Ovary (tissue), 9 donors: ENCODE data around the gene GRM8. TPM values are rescaled to one million over a fixed set of nuclear protein-coding genes. Genes with fewer than 3 reads are reported as not detected.

Experiments
- DNase-seq, 5 donors: peaks; one replicate each; pipeline ENCODE4 v3.0.0-alpha.2; 2019 to 2020
- H3K27ac ChIP-seq, 2 donors: fragments of 200-600 bp; one replicate each; pipeline versions ENCODE4 v1.5.1 to v1.8.0; 2019 to 2022
- H3K27me3 ChIP-seq: fragments of 200-600 bp; one replicate; pipeline ENCODE4 v1.8.0; 2022
- H3K36me3 ChIP-seq: fragments of 200-600 bp; sonication (generic); one replicate; pipeline ENCODE4 v1.5.1; 2019
- H3K4me1 ChIP-seq: one replicate; pipeline ENCODE4 v1.8.1; 2013; ENCODE audit warnings: mild to moderate bottlenecking, moderate library complexity; ENCODE audit not compliant: insufficient read depth
- H3K4me3 ChIP-seq: fragments of 200-600 bp; sonication (generic); one replicate; pipeline ENCODE4 v1.5.1; 2017
- H3K9me3 ChIP-seq, 2 donors: fragments of 200-600 bp in 1 of 2; sonication (generic) in 1 of 2; one replicate each; pipeline versions ENCODE4 v1.5.1 to v1.8.1; 2013 to 2019; ENCODE audit warnings: mild to moderate bottlenecking in 1 of 2, moderate library complexity in 1 of 2
- EP300 ChIP-seq: sonication (generic); formaldehyde crosslinking; IDR thresholded peaks from one replicate; pipeline ENCODE4 v1.6.1; 2017; ENCODE audit warnings: antibody characterized with exemption
- POLR2A ChIP-seq: fragments of 450-650 bp; IDR thresholded peaks from one replicate; pipeline ENCODE4 v1.6.1; 2017; ENCODE audit warnings: antibody characterized with exemption, mild to moderate bottlenecking, moderate library complexity
- WGBS, 3 donors: extraction: QIAGEN DNeasy Blood & Tissue Kit in 1 of 3; methylation state at CpG; one replicate each; pipeline versions ENCODE4 v1.1.5 to v1.1.7; 2013 to 2017; 5-methylcytosine and 5-hydroxymethylcytosine counted together
- intact Hi-C, 4 donors: fragments of 100-400 bp; cut with DNase I; formaldehyde crosslinking; loops; one replicate each; pipeline versions ENCODE4 v1.11.0 to v1.15.1; 2022 to 2023
- polyA plus RNA-seq, 2 donors: library from polyadenylated mRNA; stranded (reverse); fragments of 200-250 nt in 1 of 2; fragments of 350-450 nt in 1 of 2; fragmentation: Illumina TruSeq in 1 of 2; extraction: RNeasy Lipid Tissue Mini Kit (QIAGEN cat#74804) in 1 of 2; gene quantifications; one replicate each; pipeline ENCODE4 v1.2.3, GENCODE V29; 2013 to 2014
- total RNA-seq, 7 donors: library from RNA; depleted of rRNA in 2 of 7; stranded (reverse); fragments of >200 nt in 2 of 7; fragmentation: NEBNext Ultra II Directional in 3 of 7; extraction: Animal tissue kit (Norgen Biotek cat#: 25700) in 3 of 7; gene quantifications; one replicate each; pipeline versions ENCODE4 v1.1.0 to v1.2.4, GENCODE V29; 2016 to 2023
- TF ChIP-seq, protein P1 (sequence below), 3 donors: fragments of 450-650 bp in 2 of 3; fragments of 200-600 bp in 1 of 3; IDR thresholded peaks; one replicate each; pipeline versions ENCODE4 v1.5.1 to v1.8.0; 2016 to 2022; ENCODE audit warnings: antibody characterized with exemption in 3 of 3, mild to moderate bottlenecking in 1 of 3
- donor health status: DM: no; HTN: no; CAD: no; lungs with moderate emphysema.
- donor health status: DM: no; HTN: no; CAD: no.
- donor health status: Bipolar disorder and iron deficiency.
- donor health status: DM: yes; HTN: yes; CAD: no.
- donor health status: DM: no; HTN: no; CAD: no.
- donor health status: DM: yes; HTN: yes; CAD: no.

GRM8 gene
- total and polyA plus RNA-seq, 9 donors: 0.38 to 4.0 (median 1.0) TPM; not detected in 1

DNA sequence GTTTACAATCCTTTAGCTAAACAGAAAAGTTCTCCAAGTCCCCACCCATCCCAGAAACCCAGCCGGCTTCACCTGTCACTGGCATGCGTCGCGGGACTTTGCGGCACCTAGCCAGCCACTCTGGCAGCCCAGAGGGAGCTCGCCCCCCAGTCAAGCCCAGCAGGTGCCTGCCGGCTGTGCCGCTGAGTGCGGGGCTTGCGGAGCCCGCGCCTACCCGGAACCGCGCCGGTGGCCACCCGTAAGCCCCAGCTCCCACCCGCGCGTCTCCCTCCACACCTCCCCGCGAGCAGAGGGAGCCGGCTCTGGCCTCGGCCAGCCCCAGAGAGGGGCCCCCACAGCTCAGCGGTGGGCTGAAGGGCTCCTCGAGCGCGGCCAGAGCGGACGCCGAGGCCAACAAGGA, 446.1 kb downstream of the GRM8 start:
- 96 to 98% (median 97%) methylated on average over 30 to 31 of the region's 31 CpGs for WGBS, 3 donors
- H3K27me3 ChIP-seq: no peaks in the 10 kb centered on the region
- H3K27ac ChIP-seq: no peak overlapping the region
- TF ChIP-seq, protein P1, sequence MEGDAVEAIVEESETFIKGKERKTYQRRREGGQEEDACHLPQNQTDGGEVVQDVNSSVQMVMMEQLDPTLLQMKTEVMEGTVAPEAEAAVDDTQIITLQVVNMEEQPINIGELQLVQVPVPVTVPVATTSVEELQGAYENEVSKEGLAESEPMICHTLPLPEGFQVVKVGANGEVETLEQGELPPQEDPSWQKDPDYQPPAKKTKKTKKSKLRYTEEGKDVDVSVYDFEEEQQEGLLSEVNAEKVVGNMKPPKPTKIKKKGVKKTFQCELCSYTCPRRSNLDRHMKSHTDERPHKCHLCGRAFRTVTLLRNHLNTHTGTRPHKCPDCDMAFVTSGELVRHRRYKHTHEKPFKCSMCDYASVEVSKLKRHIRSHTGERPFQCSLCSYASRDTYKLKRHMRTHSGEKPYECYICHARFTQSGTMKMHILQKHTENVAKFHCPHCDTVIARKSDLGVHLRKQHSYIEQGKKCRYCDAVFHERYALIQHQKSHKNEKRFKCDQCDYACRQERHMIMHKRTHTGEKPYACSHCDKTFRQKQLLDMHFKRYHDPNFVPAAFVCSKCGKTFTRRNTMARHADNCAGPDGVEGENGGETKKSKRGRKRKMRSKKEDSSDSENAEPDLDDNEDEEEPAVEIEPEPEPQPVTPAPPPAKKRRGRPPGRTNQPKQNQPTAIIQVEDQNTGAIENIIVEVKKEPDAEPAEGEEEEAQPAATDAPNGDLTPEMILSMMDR (IDR thresholded peaks at IDR 0.05): no peak
- TF ChIP-seq POLR2A (no peak), EP300 (no peak)
- intact Hi-C loops: no loop called here
- H3K4me3 ChIP-seq: no peak overlapping the region
- no peak for DNase-seq
- H3K9me3 ChIP-seq: no peaks in the 10 kb centered on the region
- H3K36me3 ChIP-seq: no peaks in the 10 kb centered on the region
- H3K4me1 ChIP-seq: no peaks in the 10 kb centered on the region

DNA sequence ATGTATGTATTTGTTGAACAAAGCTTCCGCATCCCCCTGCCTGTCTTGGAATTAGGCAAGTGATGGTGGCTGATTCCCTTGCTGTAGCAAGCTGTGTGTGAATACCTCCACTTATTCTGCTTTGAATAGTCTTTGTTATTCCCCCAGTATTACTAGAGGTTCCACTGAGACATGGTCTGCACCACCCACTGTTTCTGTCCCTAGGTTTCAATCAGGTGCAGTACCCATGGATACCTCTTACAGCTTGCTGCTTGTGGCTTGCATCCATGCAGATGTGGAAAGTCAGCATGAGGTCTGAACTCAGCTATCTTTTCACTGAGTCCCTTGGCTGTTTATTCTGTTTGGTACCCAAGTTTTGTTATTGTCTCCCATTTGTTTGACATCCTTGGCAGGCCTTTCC, 447.4 kb downstream of the GRM8 start:
- DNase-seq: no peak
- Histone ChIP-seq H3K9me3 (no peaks in the 10 kb centered on the region), H3K4me1 (no peaks in the 10 kb centered on the region), H3K36me3 (no peaks in the 10 kb centered on the region), H3K27ac (no peak overlapping the region), H3K4me3 (no peak overlapping the region), H3K27me3 (no peaks in the 10 kb centered on the region)
- intact Hi-C loops: no loop called here
- WGBS, 3 donors: 96 to 98% (median 97%) methylated on average over 1 of the region's 1 CpG
- no peak for TF ChIP-seq POLR2A
- TF ChIP-seq, protein P1 (IDR thresholded peaks at IDR 0.05): no peak
- no peak for TF ChIP-seq EP300

DNA sequence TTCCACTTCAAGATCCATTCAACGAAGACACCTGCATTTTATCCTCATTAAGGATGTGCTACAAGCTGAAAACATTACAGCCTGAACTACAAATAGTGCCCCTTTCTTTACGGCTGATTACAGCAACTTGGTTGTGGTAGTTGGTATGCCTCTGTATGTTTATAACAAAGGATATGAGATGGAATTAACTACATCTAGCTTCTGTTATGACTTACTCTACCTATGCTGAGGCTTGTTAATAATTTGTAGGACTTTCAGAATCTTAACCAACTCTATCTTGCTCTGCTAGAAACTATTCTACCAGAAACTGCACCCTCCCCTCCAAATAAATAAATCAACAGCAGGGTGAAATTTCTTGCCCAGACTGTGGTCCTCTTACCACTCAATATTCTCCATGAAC, 448.1 kb downstream of the GRM8 start:
- Histone ChIP-seq H3K9me3 (no peaks in the 10 kb centered on the region), H3K27me3 (no peaks in the 10 kb centered on the region), H3K4me1 (no peaks in the 10 kb centered on the region), H3K27ac (no peak overlapping the region), H3K36me3 (no peaks in the 10 kb centered on the region), H3K4me3 (no peak overlapping the region)
- no peak for TF ChIP-seq POLR2A
- whole genome bisulfite sequencing, 3 donors: 15 to 31% (median 23%) methylated on average over 2 of the region's 2 CpGs
- no peak for DNase-seq
- intact Hi-C loops: no loop called here

DNA sequence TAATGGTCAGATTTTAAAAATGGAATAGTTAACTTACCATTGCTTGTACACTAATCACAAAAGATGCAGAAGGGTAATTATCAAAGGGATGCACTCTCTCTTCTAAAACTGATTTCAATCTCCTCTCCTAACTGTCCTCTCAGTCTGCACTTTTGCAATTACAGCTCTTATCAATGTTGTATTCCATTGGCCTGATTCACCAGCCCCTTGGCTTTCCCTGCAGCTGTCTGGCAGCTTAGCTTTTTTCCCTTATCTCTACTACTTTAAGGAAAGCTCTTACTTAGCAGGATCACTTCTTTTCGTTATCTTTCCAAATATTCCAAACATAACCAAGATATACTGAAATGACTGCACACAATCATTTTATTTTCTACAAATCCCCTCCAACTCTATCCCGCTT, 448.8 kb downstream of the GRM8 start:
- no peaks in the 10 kb centered on the region for H3K27me3 ChIP-seq
- no peak for TF ChIP-seq POLR2A
- no peak for TF ChIP-seq EP300
- TF ChIP-seq, protein P1 (IDR thresholded peaks at IDR 0.05): no peak
- intact Hi-C loops: no loop called here

DNA sequence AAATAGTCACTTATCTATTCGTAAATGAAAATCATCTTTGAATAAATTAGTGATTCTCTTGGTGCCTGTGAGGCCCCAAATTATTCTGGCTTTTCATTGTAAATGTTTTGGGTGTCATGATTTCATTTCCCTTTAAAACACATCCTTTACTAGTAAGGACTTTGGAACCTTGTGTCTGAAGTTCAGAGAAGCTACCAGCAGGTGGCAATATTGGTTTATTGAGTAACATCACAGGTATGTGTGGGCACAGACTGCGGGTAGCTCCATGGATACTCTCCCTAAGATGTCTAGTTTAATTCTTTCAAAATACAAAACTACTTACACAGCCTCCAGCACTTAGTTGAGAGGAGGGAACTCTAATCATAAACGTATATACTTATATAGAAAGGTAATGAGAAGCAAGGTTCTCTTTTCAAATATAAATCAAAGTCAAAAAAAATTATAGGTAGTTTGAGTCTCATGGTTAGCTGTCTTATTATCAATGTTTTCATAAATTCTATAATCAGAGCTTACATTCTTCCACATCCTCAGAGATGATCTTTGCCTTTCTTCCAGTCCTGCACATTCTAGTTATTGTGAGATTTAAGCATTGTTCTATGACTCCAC, 449.6 kb downstream of the GRM8 start:
- no peaks in the 10 kb centered on the region for H3K4me1 ChIP-seq
- TF ChIP-seq, protein P1 (IDR thresholded peaks at IDR 0.05): peak in 1 of 3 donors; percentile 7
- no peak for TF ChIP-seq POLR2A
- WGBS, 3 donors: 30 to 39% (median 30%) methylated on average over 3 of the region's 3 CpGs
- H3K27me3 ChIP-seq: no peaks in the 10 kb centered on the region
- H3K4me3 ChIP-seq: no peak overlapping the region
- no peak overlapping the region for H3K27ac ChIP-seq
- no peaks in the 10 kb centered on the region for H3K36me3 ChIP-seq
- no peaks in the 10 kb centered on the region for H3K9me3 ChIP-seq
- DNase-seq: no peak
- intact Hi-C loops: no loop called here

More for the DNA sequence above, 448.8 kb downstream of the GRM8 start:
- H3K9me3 ChIP-seq: no peaks in the 10 kb centered on the region
- WGBS, 3 donors: 12 to 33% (median 16%) methylated on average over 2 of the region's 2 CpGs
- H3K4me3 ChIP-seq: no peak overlapping the region
- H3K27ac ChIP-seq: no peak overlapping the region
- no peaks in the 10 kb centered on the region for H3K4me1 ChIP-seq
- no peak for DNase-seq
- H3K36me3 ChIP-seq: no peaks in the 10 kb centered on the region
